Stimulated activated CD8-positive, alpha-beta memory T cell treated with anti-CD3 and anti-CD28 coated beads, Interleukin-15, amount 100 ng/mL, for 24 hours (primary cell): ENCODE data around the gene PPP1R16B.

ENCODE experiments used
- DNase-seq: peaks from one replicate; pipeline ENCODE4 v3.0.0-alpha.2; 2020; ENCODE audit warnings: low read depth

PPP1R16B gene

GRCh38 chr20:38965264-38965663, 159.8 kb downstream of the PPP1R16B start:
- DNase-seq, result no peak

- no peak for DNase-seq
Measured at GRCh38 chr20:38968090-38968489, 162.6 kb downstream of the PPP1R16B start.

DNA sequence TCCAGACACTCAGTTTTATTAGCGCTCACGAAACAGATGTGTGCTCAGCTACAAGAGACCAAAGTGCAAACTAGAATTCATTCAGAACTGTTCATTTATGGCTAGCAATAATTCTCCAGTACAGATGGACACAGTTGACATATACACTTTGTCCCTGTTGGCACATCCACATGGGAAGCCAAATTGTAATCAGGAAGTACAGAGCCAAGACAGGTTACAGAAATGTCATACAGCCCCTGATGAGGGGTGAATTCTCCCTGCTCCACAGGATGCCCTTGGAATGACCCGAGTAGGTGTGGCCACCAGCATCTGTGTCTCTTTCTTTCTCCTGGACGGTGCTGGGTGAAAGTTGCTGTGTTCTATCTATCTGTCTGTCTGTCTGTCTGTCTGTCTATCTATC, 164.2 kb downstream of the PPP1R16B start:
- DNase-seq, result no peak

- DNase-seq, result no peak
Measured at GRCh38 chr20:38970302-38970701, 164.8 kb downstream of the PPP1R16B start.
